Measurements from ENCODE around the gene MYL11.

Gene MYL11

DNA sequence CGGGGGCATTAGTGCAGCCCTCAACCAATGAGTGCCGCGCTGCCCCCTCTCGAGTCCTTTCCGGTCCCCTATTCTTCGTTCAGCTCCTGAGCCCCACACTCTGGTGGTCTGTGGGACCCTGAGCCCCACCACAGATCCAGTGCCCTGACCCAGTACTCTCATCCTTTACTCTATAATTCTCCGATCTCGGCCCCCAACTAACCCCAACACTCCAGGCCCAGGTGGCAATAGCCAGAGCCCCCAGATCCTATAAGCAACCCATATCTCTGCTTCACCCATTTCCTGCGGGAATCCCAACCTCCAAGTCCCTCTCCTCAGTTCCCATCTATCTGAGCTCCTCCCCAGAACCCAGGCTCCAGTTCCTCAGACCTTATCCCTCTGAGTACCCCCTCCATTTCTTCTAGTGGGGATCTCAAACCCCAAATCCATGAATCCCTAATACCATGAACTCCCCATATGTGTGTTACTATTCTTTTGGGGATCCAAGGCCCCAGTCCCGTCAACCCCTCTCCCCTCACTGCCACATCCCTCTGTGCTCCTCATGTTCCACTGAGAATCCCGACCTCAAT, 3.3 kb upstream of the MYL11 start:
- H3K18ac ChIP-seq (ENCODE audit: low read length) = peak overlapping the region; percentile 24
- H3K23ac ChIP-seq (ENCODE audit: low read depth, low read length, poor library complexity) = no peak overlapping the region

DNA sequence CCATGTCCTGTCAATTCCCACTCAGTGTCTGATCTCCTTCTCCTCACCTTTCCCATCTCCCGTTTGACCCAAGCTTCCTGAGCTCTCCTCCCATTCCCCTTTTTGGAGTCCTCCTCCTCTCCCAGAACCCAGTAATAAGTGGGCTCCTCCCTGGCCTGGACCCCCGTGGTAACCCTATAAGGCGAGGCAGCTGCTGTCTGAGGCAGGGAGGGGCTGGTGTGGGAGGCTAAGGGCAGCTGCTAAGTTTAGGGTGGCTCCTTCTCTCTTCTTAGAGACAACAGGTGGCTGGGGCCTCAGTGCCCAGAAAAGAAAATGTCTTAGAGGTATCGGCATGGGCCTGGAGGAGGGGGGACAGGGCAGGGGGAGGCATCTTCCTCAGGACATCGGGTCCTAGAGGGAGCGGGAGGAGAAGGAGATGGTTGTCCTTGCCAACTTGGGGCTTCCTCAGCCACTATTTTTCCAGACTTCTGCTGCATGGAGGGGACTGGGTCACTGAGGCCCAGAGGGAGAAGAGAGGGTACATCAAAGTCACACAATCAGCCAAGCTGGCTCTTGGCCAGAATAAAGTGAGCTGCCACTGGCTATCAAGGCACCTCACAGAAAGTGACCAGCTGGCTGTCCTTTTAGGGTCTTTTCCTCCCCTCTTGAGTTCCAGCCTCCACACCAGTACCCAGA, 2.4 kb upstream of the MYL11 start:
- Histone ChIP-seq H3K9ac (ENCODE audit: low read depth, low read length, poor library complexity) (peak overlapping the region; percentile 36), H4K91ac (ENCODE audit: low read depth, low read length, poor library complexity) (no peak overlapping the region), H3K18ac (ENCODE audit: low read length) (no peak overlapping the region), H3K4me3 (ENCODE audit: low read length in 2 of 2) (no peak overlapping the region), H3K27ac (replicated peaks; ENCODE audit: low read length) (no peak overlapping the region), H3K4me1 (ENCODE audit: control insufficient read depth in 2 of 2, insufficient read depth in 1 of 2, low read depth in 1 of 2, low read length in 2 of 2) (peaks cover 26 to 32% of the 10 kb centered on the region in 2 donors), H2BK12ac (ENCODE audit: low read length) (peak overlapping the region; percentile 64), H3K9me3 (replicated peaks in 1 of 2; ENCODE audit: control insufficient read depth in 2 of 2, insufficient read depth in 1 of 2, low read depth in 1 of 2, low read length in 2 of 2) (no peaks in the 10 kb centered on the region), H2BK120ac (ENCODE audit: low read depth, low read length) (no peak overlapping the region), H4K8ac (ENCODE audit: low read depth, low read length) (no peak overlapping the region), H2BK15ac (ENCODE audit: low read length) (peak overlapping the region; percentile 94), H3K36me3 (replicated peaks in 1 of 2; ENCODE audit: control insufficient read depth in 2 of 2, insufficient read depth in 2 of 2, low read length in 2 of 2) (peaks cover 0 to 4% of the 10 kb centered on the region in 2 donors), H3K27me3 (ENCODE audit: control insufficient read depth in 3 of 3, insufficient read depth in 3 of 3, low read depth in 1 of 3, low read length in 3 of 3) (no peaks in the 10 kb centered on the region), H3K14ac (ENCODE audit: low read length) (no peak overlapping the region), H2BK5ac (ENCODE audit: low read length) (peak overlapping the region; percentile 84), H3K79me1 (ENCODE audit: low read depth, low read length) (peaks cover 10% of the 10 kb centered on the region), H2AFZ (ENCODE audit: low read length) (peak overlapping the region; percentile 7), H3K23ac (ENCODE audit: low read depth, low read length, poor library complexity) (no peak overlapping the region), H2AK5ac (ENCODE audit: low read depth, low read length) (peak overlapping the region; percentile 93), H3K4me2 (ENCODE audit: insufficient read depth, low read length, poor library complexity, severe bottlenecking) (no peak overlapping the region), H3K4ac (ENCODE audit: low read length) (no peak overlapping the region)
- WGBS, 2 donors (ENCODE audit: extremely low coverage in 2 of 2, insufficient read length in 2 of 2, insufficient replicate concordance in 1 of 2) = no CpG with 5 or more reads among the region's 6 CpGs
- no peak for DNase-seq (ENCODE audit: low spot score)

More for the DNA sequence above, 3.3 kb upstream of the MYL11 start:
- Histone ChIP-seq H2BK12ac (ENCODE audit: low read length) (no peak overlapping the region), H4K8ac (ENCODE audit: low read depth, low read length) (no peak overlapping the region), H2BK15ac (ENCODE audit: low read length) (no peak overlapping the region), H3K4ac (ENCODE audit: low read length) (no peak overlapping the region), H3K14ac (ENCODE audit: low read length) (no peak overlapping the region), H3K9ac (ENCODE audit: low read depth, low read length, poor library complexity) (peak overlapping the region; percentile 70), H4K91ac (ENCODE audit: low read depth, low read length, poor library complexity) (no peak overlapping the region), H3K4me1 (ENCODE audit: control insufficient read depth in 2 of 2, insufficient read depth in 1 of 2, low read depth in 1 of 2, low read length in 2 of 2) (peaks cover 23 to 27% of the 10 kb centered on the region in 2 donors), H3K27ac (replicated peaks; ENCODE audit: low read length) (peak overlapping the region; percentile 77), H2BK5ac (ENCODE audit: low read length) (peak overlapping the region; percentile 84), H2BK120ac (ENCODE audit: low read depth, low read length) (no peak overlapping the region), H3K4me2 (ENCODE audit: insufficient read depth, low read length, poor library complexity, severe bottlenecking) (peak overlapping the region; percentile 83), H3K4me3 (ENCODE audit: low read length in 2 of 2) (peak overlapping the region; percentile 28 to 38), H3K36me3 (replicated peaks in 1 of 2; ENCODE audit: control insufficient read depth in 2 of 2, insufficient read depth in 2 of 2, low read length in 2 of 2) (peaks cover 0 to 11% of the 10 kb centered on the region in 2 donors), H2AFZ (ENCODE audit: low read length) (peak overlapping the region; percentile 71), H2AK5ac (ENCODE audit: low read depth, low read length) (no peak overlapping the region), H3K79me1 (ENCODE audit: low read depth, low read length) (peaks cover 10% of the 10 kb centered on the region), H3K9me3 (replicated peaks in 1 of 2; ENCODE audit: control insufficient read depth in 2 of 2, insufficient read depth in 1 of 2, low read depth in 1 of 2, low read length in 2 of 2) (no peaks in the 10 kb centered on the region), H3K27me3 (ENCODE audit: control insufficient read depth in 3 of 3, insufficient read depth in 3 of 3, low read depth in 1 of 3, low read length in 3 of 3) (no peaks in the 10 kb centered on the region)
- DNase-seq (ENCODE audit: low spot score) = no peak
- WGBS, 2 donors (ENCODE audit: extremely low coverage in 2 of 2, insufficient read length in 2 of 2, insufficient replicate concordance in 1 of 2) = no CpG with 5 or more reads among the region's 11 CpGs

DNA sequence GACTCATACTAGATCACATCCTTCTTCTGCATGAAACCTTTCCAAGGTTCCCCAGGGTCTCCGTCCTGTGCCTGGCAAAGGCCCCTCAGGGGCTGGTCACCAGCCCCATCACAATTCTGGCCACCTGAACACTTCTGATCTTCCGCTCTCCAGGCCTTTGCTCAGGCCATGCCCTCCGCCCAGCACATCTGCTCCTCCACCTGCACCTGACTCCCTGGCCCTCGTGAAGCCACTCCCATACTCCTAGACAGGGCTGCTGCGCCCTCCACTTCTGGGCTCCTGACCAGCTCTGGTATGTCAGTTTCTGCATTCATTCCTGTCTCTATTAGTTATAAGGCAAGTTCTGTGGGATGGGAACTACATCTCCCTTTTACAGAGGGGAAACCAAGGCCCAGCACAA, 1.9 kb upstream of the MYL11 start:
- DNase-seq (ENCODE audit: low spot score) = no peak
- no peak overlapping the region for H2AFZ ChIP-seq (ENCODE audit: low read length)

DNA sequence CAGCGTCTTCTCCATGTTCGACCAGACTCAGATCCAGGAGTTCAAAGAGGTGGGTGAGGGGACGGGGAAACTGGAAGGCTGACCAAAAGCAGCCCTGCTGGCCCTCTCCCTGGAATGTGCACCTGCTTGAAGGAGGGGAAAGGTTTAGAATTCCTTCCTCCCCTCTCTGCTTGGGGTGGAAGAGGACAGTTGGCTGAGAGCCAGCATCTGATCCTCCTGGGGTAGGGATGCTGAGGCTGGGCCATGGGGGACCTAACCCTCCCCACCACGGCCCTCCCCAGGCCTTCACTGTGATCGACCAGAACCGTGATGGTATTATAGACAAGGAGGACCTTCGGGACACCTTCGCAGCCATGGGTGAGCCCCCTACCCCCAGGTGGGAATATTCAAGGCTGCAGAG, 1.3 kb downstream of the MYL11 start:
- Histone ChIP-seq H3K9me3 (replicated peaks in 1 of 2; ENCODE audit: control insufficient read depth in 2 of 2, insufficient read depth in 1 of 2, low read depth in 1 of 2, low read length in 2 of 2) (no peaks in the 10 kb centered on the region), H2BK15ac (ENCODE audit: low read length) (peak overlapping the region; percentile 88), H2BK120ac (ENCODE audit: low read depth, low read length) (no peak overlapping the region), H2AFZ (ENCODE audit: low read length) (no peak overlapping the region), H2BK5ac (ENCODE audit: low read length) (peak overlapping the region; percentile 2), H3K4me3 (ENCODE audit: low read length in 2 of 2) (no peak overlapping the region), H3K4me1 (ENCODE audit: control insufficient read depth in 2 of 2, insufficient read depth in 1 of 2, low read depth in 1 of 2, low read length in 2 of 2) (peaks cover 23 to 25% of the 10 kb centered on the region in 2 donors), H4K8ac (ENCODE audit: low read depth, low read length) (no peak overlapping the region), H3K79me1 (ENCODE audit: low read depth, low read length) (peaks cover 5% of the 10 kb centered on the region), H3K4ac (ENCODE audit: low read length) (no peak overlapping the region), H3K9ac (ENCODE audit: low read depth, low read length, poor library complexity) (peak overlapping the region; percentile 5), H2BK12ac (ENCODE audit: low read length) (no peak overlapping the region), H3K27me3 (ENCODE audit: control insufficient read depth in 3 of 3, insufficient read depth in 3 of 3, low read depth in 1 of 3, low read length in 3 of 3) (no peaks in the 10 kb centered on the region), H3K18ac (ENCODE audit: low read length) (no peak overlapping the region), H3K23ac (ENCODE audit: low read depth, low read length, poor library complexity) (no peak overlapping the region), H3K27ac (replicated peaks; ENCODE audit: low read length) (no peak overlapping the region), H3K36me3 (replicated peaks in 1 of 2; ENCODE audit: control insufficient read depth in 2 of 2, insufficient read depth in 2 of 2, low read length in 2 of 2) (peaks cover 0 to 11% of the 10 kb centered on the region in 2 donors), H3K4me2 (ENCODE audit: insufficient read depth, low read length, poor library complexity, severe bottlenecking) (no peak overlapping the region), H4K91ac (ENCODE audit: low read depth, low read length, poor library complexity) (no peak overlapping the region), H3K14ac (ENCODE audit: low read length) (no peak overlapping the region), H2AK5ac (ENCODE audit: low read depth, low read length) (peak overlapping the region; percentile 16)
- WGBS, 2 donors (ENCODE audit: extremely low coverage in 2 of 2, insufficient read length in 2 of 2, insufficient replicate concordance in 1 of 2) = no CpG with 5 or more reads among the region's 8 CpGs
- no peak for DNase-seq (ENCODE audit: low spot score)

More for the DNA sequence above, 1.9 kb upstream of the MYL11 start:
- no peak overlapping the region for H3K14ac ChIP-seq (ENCODE audit: low read length)
- H2AK5ac ChIP-seq (ENCODE audit: low read depth, low read length) = peak overlapping the region; percentile 93
- H4K91ac ChIP-seq (ENCODE audit: low read depth, low read length, poor library complexity) = no peak overlapping the region
- no peak overlapping the region for H4K8ac ChIP-seq (ENCODE audit: low read depth, low read length)
- H3K4ac ChIP-seq (ENCODE audit: low read length) = no peak overlapping the region
- H3K4me3 ChIP-seq (ENCODE audit: low read length in 2 of 2) = no peak overlapping the region
- no peak overlapping the region for H3K18ac ChIP-seq (ENCODE audit: low read length)
- no CpG with 5 or more reads among the region's 5 CpGs for WGBS, 2 donors (ENCODE audit: extremely low coverage in 2 of 2, insufficient read length in 2 of 2, insufficient replicate concordance in 1 of 2)
- no peaks in the 10 kb centered on the region for H3K9me3 ChIP-seq (replicated peaks in 1 of 2; ENCODE audit: control insufficient read depth in 2 of 2, insufficient read depth in 1 of 2, low read depth in 1 of 2, low read length in 2 of 2)
- peak overlapping the region; percentile 24 for H3K9ac ChIP-seq (ENCODE audit: low read depth, low read length, poor library complexity)
- H3K4me1 ChIP-seq (ENCODE audit: control insufficient read depth in 2 of 2, insufficient read depth in 1 of 2, low read depth in 1 of 2, low read length in 2 of 2) = peaks cover 25 to 32% of the 10 kb centered on the region in 2 donors
- no peaks in the 10 kb centered on the region for H3K36me3 ChIP-seq (replicated peaks in 1 of 2; ENCODE audit: control insufficient read depth in 2 of 2, insufficient read depth in 2 of 2, low read length in 2 of 2)
- peak overlapping the region; percentile 84 for H2BK5ac ChIP-seq (ENCODE audit: low read length)
- H2BK12ac ChIP-seq (ENCODE audit: low read length) = no peak overlapping the region
- peaks cover 9% of the 10 kb centered on the region for H3K79me1 ChIP-seq (ENCODE audit: low read depth, low read length)
- no peak overlapping the region for H3K27ac ChIP-seq (replicated peaks; ENCODE audit: low read length)
- H2BK120ac ChIP-seq (ENCODE audit: low read depth, low read length) = peak overlapping the region; percentile 57
- no peak overlapping the region for H3K23ac ChIP-seq (ENCODE audit: low read depth, low read length, poor library complexity)
- peak overlapping the region; percentile 94 for H2BK15ac ChIP-seq (ENCODE audit: low read length)
- no peaks in the 10 kb centered on the region for H3K27me3 ChIP-seq (ENCODE audit: control insufficient read depth in 3 of 3, insufficient read depth in 3 of 3, low read depth in 1 of 3, low read length in 3 of 3)
- H3K4me2 ChIP-seq (ENCODE audit: insufficient read depth, low read length, poor library complexity, severe bottlenecking) = no peak overlapping the region

Measured in neuronal stem cell (in vitro differentiated cells).